Measurements from ENCODE around the gene NRP2.

DNA sequence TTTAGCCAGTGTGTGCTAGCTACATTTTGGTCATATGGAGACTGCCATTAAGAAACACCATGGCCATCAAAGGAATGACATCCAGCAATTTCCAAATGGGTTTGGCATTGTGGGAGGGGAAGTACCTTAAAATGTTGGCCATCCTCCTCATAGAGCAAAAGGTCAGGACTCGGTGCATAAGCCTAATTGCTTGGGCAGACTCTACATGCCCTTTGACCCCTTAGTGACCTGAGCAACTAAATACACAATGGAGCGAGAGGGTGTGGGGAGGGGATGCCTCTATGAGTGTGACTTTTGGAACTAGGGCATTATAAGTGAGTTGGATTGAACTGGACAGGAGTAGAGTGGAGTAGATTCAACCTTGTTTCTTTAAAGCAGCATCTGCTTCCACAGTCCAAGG, 44.9 kb downstream of the NRP2 start:
- TF ChIP-seq, protein P1, sequence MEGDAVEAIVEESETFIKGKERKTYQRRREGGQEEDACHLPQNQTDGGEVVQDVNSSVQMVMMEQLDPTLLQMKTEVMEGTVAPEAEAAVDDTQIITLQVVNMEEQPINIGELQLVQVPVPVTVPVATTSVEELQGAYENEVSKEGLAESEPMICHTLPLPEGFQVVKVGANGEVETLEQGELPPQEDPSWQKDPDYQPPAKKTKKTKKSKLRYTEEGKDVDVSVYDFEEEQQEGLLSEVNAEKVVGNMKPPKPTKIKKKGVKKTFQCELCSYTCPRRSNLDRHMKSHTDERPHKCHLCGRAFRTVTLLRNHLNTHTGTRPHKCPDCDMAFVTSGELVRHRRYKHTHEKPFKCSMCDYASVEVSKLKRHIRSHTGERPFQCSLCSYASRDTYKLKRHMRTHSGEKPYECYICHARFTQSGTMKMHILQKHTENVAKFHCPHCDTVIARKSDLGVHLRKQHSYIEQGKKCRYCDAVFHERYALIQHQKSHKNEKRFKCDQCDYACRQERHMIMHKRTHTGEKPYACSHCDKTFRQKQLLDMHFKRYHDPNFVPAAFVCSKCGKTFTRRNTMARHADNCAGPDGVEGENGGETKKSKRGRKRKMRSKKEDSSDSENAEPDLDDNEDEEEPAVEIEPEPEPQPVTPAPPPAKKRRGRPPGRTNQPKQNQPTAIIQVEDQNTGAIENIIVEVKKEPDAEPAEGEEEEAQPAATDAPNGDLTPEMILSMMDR (IDR thresholded peaks at IDR 0.05): no peak
- peak in 1 of 2 donors; percentile 17 for TF ChIP-seq POLR2AphosphoS5 (IDR thresholded peaks at IDR 0.05)
- no peak for TF ChIP-seq POLR2A (IDR thresholded peaks at IDR 0.05; ENCODE audit: low read depth)
- no peak for TF ChIP-seq EP300 (IDR thresholded peaks at IDR 0.05)

All from esophagus muscularis mucosa (tissue), 4 donors.